Measurements from ENCODE around the gene PCBP3. TPM values are rescaled to one million over a fixed set of nuclear protein-coding genes. Genes with fewer than 3 reads are reported as not detected.

PCBP3 gene
- total RNA-seq, 1 experiment from 2014 or later: 10.9 TPM

GRCh38 chr21:45736690-45737484, 93.4 kb downstream of the PCBP3 start:
- Histone ChIP-seq H3K79me1 (ENCODE audit: insufficient read depth, low read depth, low read length, poor library complexity, severe bottlenecking) (no peaks in the 10 kb centered on the region), H3K18ac (ENCODE audit: insufficient read length, low read depth, low read length) (no peak overlapping the region), H4K8ac (replicated peaks; ENCODE audit: insufficient read length, low read depth, low read length) (no peak overlapping the region), H4K5ac (ENCODE audit: insufficient read length, low read depth, low read length) (no peak overlapping the region), H2AK5ac (ENCODE audit: insufficient read length, low read length) (no peak overlapping the region), H3K9ac (ENCODE audit: extremely low read depth, insufficient read length, low read length) (no peak overlapping the region), H3K27ac (ENCODE audit: insufficient read length, low read depth, low read length) (no peak overlapping the region), H3K56ac (ENCODE audit: insufficient read length, low read depth, low read length) (no peak overlapping the region), H3K4me1 (ENCODE audit: insufficient read depth, low read length) (no peaks in the 10 kb centered on the region), H3T11ph (ENCODE audit: low read length) (no peak overlapping the region), H3K4me2 (ENCODE audit: insufficient read depth, insufficient read length, low read length) (no peak overlapping the region), H2BK12ac (ENCODE audit: insufficient read length, low read depth, low read length) (no peak overlapping the region), H3K27me3 (ENCODE audit: insufficient read depth, low read length) (no peaks in the 10 kb centered on the region; the same call in 1 of the 2 replicates), H3K79me2 (ENCODE audit: insufficient read depth, low read length) (no peaks in the 10 kb centered on the region), H3K23me2 (ENCODE audit: insufficient read length, low read depth, low read length, poor library complexity, severe bottlenecking) (no peaks in the 10 kb centered on the region), H2BK5ac (ENCODE audit: insufficient read length, low read length) (no peak overlapping the region), H2BK15ac (ENCODE audit: low read depth, low read length) (no peak overlapping the region), H3K9me3 (ENCODE audit: control insufficient read depth, low read depth, low read length) (no peaks in the 10 kb centered on the region), H3K23ac (ENCODE audit: insufficient read length, low read depth, low read length) (no peak overlapping the region), H3K14ac (ENCODE audit: insufficient read depth, low read length) (no peak overlapping the region; the same call in 1 of the 2 replicates), H2BK120ac (ENCODE audit: low read depth, low read length, poor library complexity, severe bottlenecking) (no peak overlapping the region), H4K91ac (ENCODE audit: insufficient read length, low read depth, low read length) (no peak overlapping the region), H2AFZ (ENCODE audit: low read length) (no peak overlapping the region), H2BK20ac (ENCODE audit: low read depth, low read length, poor library complexity, severe bottlenecking) (no peak overlapping the region), H3K4ac (ENCODE audit: low read depth, low read length) (no peak overlapping the region), H4K20me1 (ENCODE audit: control insufficient read depth, insufficient read depth, insufficient read length) (no peaks in the 10 kb centered on the region)
- H3K4me3 Mint-ChIP-seq: no peak overlapping the region
- no CpG with 5 or more reads among the region's 17 CpGs for WGBS (ENCODE audit: extremely low coverage, insufficient read length, low lambda C conversion rate)
- DNase-seq: no peak
- peak overlapping the region in 2 of 3 experiments; percentile 49 to 82; a peak in 2 of 7 replicates for H3K27ac Mint-ChIP-seq
- H3K27me3 Mint-ChIP-seq (ENCODE audit: low read depth): no peaks in the 10 kb centered on the region
- no peaks in the 10 kb centered on the region for H3K36me3 Mint-ChIP-seq (ENCODE audit: insufficient read depth in 1 of 3, low read depth in 3 of 3)
- no peaks in the 10 kb centered on the region for H3K9me3 Mint-ChIP-seq
- no peak for TF ChIP-seq CTCF (conservative IDR thresholded peaks at IDR 0.05)
- no peaks in the 10 kb centered on the region for H3K4me1 Mint-ChIP-seq
